Measurements from ENCODE around the gene TESK2.
"Not testable (repeated sequence)": the region's sequence is repeated elsewhere in the genome, so short reads cannot be mapped to it uniquely, and the experiment has no call there.

Gene TESK2

GRCh38 chr1:45473302-45473701 is 17.7 kb downstream of the TESK2 start:
- DNase-seq (ENCODE audit: low spot score): peak; percentile 42
- no peak for TF ChIP-seq CTCF (IDR thresholded peaks at IDR 0.05; ENCODE audit: extremely low read depth, missing control alignments)

GRCh38 chr1:45470306-45470798 is 20.6 kb downstream of the TESK2 start:
- no peak for TF ChIP-seq CTCF (IDR thresholded peaks at IDR 0.05; ENCODE audit: extremely low read depth, missing control alignments)
- no peak for DNase-seq (ENCODE audit: low spot score)

- not testable (repeated sequence) for DNase-seq (ENCODE audit: low spot score)
Measured at GRCh38 chr1:45467353-45467752, 23.6 kb downstream of the TESK2 start.

- no peak for TF ChIP-seq CTCF (IDR thresholded peaks at IDR 0.05; ENCODE audit: extremely low read depth, missing control alignments)
- no peak for DNase-seq (ENCODE audit: low spot score)
Measured at GRCh38 chr1:45465277-45465676, 25.7 kb downstream of the TESK2 start.

- TF ChIP-seq CTCF (IDR thresholded peaks at IDR 0.05; ENCODE audit: extremely low read depth, missing control alignments): no peak
- DNase-seq (ENCODE audit: low spot score): no peak
Measured at GRCh38 chr1:45458894-45459293, 32.1 kb downstream of the TESK2 start.

GRCh38 chr1:45456531-45456930 is 34.4 kb downstream of the TESK2 start:
- no peak for TF ChIP-seq CTCF (IDR thresholded peaks at IDR 0.05; ENCODE audit: extremely low read depth, missing control alignments)

GRCh38 chr1:45455162-45455561 is 35.8 kb downstream of the TESK2 start:
- TF ChIP-seq CTCF (IDR thresholded peaks at IDR 0.05; ENCODE audit: extremely low read depth, missing control alignments): no peak
- no peak for DNase-seq (ENCODE audit: low spot score)

More at GRCh38 chr1:45456531-45456930, 34.4 kb downstream of the TESK2 start:
- no peak for DNase-seq (ENCODE audit: low spot score)

GRCh38 chr1:45454464-45454863 is 36.5 kb downstream of the TESK2 start:
- DNase-seq (ENCODE audit: low spot score): no peak
- no peak for TF ChIP-seq CTCF (IDR thresholded peaks at IDR 0.05; ENCODE audit: extremely low read depth, missing control alignments)
